ENCODE results near the gene ARID1B. TPM values are rescaled to one million over a fixed set of nuclear protein-coding genes. Genes with fewer than 3 reads are reported as not detected.

The ARID1B gene
- total RNA-seq, 1 experiment from 2014 or later, result 91.7 TPM

- peaks cover 12% of the 10 kb centered on the region for H3K36me3 ChIP-seq (ENCODE audit: control insufficient read depth, insufficient read depth, low read length)
- intact Hi-C loops (cut with micrococcal nuclease; ENCODE audit: unreplicated experiment), result no loop called here
- ChIA-PET CTCF (no interaction called here), POLR2A (no interaction called here)
- TF ChIP-seq SIN3A (IDR thresholded peaks at IDR 0.05; ENCODE audit: borderline replicate concordance, insufficient read depth, low read depth, low read length) (no peak), CTCF (IDR thresholded peaks at IDR 0.05) (no peak), TCF7L2 (IDR thresholded peaks at IDR 0.05; ENCODE audit: low read depth, low read length) (no peak), POLR2AphosphoS5 (IDR thresholded peaks at IDR 0.05; ENCODE audit: low read depth, low read length) (no peak), REST (IDR thresholded peaks at IDR 0.05; ENCODE audit: insufficient read depth in 1 of 2, low read depth in 2 of 2, low read length in 1 of 2) (no peak)
- H3K27me3 ChIP-seq (ENCODE audit: control insufficient read depth, insufficient read depth, low read length), result no peaks in the 10 kb centered on the region
- no peak overlapping the region for H3K27ac ChIP-seq (ENCODE audit: low read length)
- no peaks in the 10 kb centered on the region for H3K4me1 ChIP-seq (ENCODE audit: control insufficient read depth, insufficient read depth, low read length)
- ATAC-seq (no peak), DNase-seq (ENCODE audit: low read depth, low spot score) (no peak)
- in situ Hi-C loops (cut with HindIII; ENCODE audit: low pct_unique_long_range_greater_than_20kb, low sequenced_read_pairs), result no loop called here
- BruUV-seq (replicated peaks), result TSS peak; percentile 32
- no peaks in the 10 kb centered on the region for H3K9me3 ChIP-seq (ENCODE audit: control insufficient read depth, insufficient read depth, low read depth, low read length)
- H3K4me3 ChIP-seq (ENCODE audit: low read depth in 2 of 2, low read length in 2 of 2), result no peak overlapping the region
Measured at GRCh38 chr6:157206359-157206815, 429.2 kb downstream of the ARID1B start.

GRCh38 chr6:157207521-157208076 lies 430.4 kb downstream of the ARID1B start:
- no peak overlapping the region for H3K4me3 ChIP-seq (ENCODE audit: low read depth in 2 of 2, low read length in 2 of 2)
- no peaks in the 10 kb centered on the region for H3K9me3 ChIP-seq (ENCODE audit: control insufficient read depth, insufficient read depth, low read depth, low read length)
- no peaks in the 10 kb centered on the region for H3K4me1 ChIP-seq (ENCODE audit: control insufficient read depth, insufficient read depth, low read length)
- POLR2A ChIA-PET, result no interaction called here
- H3K27me3 ChIP-seq (ENCODE audit: control insufficient read depth, insufficient read depth, low read length), result no peaks in the 10 kb centered on the region
- in situ Hi-C loops (cut with HindIII; ENCODE audit: low pct_unique_long_range_greater_than_20kb, low sequenced_read_pairs), result no loop called here
- DNase-seq (ENCODE audit: low read depth, low spot score) (no peak), ATAC-seq (no peak)
- H3K36me3 ChIP-seq (ENCODE audit: control insufficient read depth, insufficient read depth, low read length), result peaks cover 12% of the 10 kb centered on the region
- no peak for TF ChIP-seq TCF7L2 (IDR thresholded peaks at IDR 0.05; ENCODE audit: low read depth, low read length)
- no peak for TF ChIP-seq SIN3A (IDR thresholded peaks at IDR 0.05; ENCODE audit: borderline replicate concordance, insufficient read depth, low read depth, low read length)
- TF ChIP-seq REST (IDR thresholded peaks at IDR 0.05; ENCODE audit: insufficient read depth in 1 of 2, low read depth in 2 of 2, low read length in 1 of 2), result no peak
- no peak for TF ChIP-seq CTCF (IDR thresholded peaks at IDR 0.05)
- no peak for TF ChIP-seq POLR2AphosphoS5 (IDR thresholded peaks at IDR 0.05; ENCODE audit: low read depth, low read length)
- intact Hi-C loops (cut with micrococcal nuclease; ENCODE audit: unreplicated experiment), result no loop called here
- no TSS peak for BruUV-seq (replicated peaks)
- CTCF ChIA-PET, result no interaction called here
- no peak overlapping the region for H3K27ac ChIP-seq (ENCODE audit: low read length)
